Stimulated activated naive CD8-positive, alpha-beta T cell treated with anti-CD3 and anti-CD28 coated beads, Interleukin-15, Interleukin-2, amounts not matched to agents 100 ng/mL and 50 ng/mL, for 24 hours (primary cell): ENCODE results near the gene C2orf92.
A peak's percentile ranks its signal among the peaks of the same experiment; 100 is the strongest.
"Not testable (repeated sequence)": the region's sequence is repeated elsewhere in the genome, so short reads cannot be mapped to it uniquely, and the experiment has no call there.

Source experiments
- H3K27ac Mint-ChIP-seq: one replicate; pipeline ENCODE4 v1.8.0; 2021; ENCODE audit warnings: mild to moderate bottlenecking, mixed read lengths
- H3K27me3 Mint-ChIP-seq: one replicate; pipeline ENCODE4 v1.8.0; 2021; ENCODE audit warnings: mixed read lengths
- H3K36me3 Mint-ChIP-seq: one replicate; pipeline ENCODE4 v1.8.0; 2021; ENCODE audit warnings: low read depth, mixed read lengths
- H3K4me1 Mint-ChIP-seq: one replicate; pipeline ENCODE4 v1.8.0; 2021; ENCODE audit warnings: low read depth, mixed read lengths
- H3K4me3 Mint-ChIP-seq: one replicate; pipeline ENCODE4 v1.8.0; 2021; ENCODE audit warnings: mild to moderate bottlenecking, mixed read lengths
- H3K9me3 Mint-ChIP-seq: one replicate; pipeline ENCODE4 v1.8.0; 2021; ENCODE audit warnings: mixed read lengths

C2orf92 gene

GRCh38 chr2:97669448-97669847 is at the start of gene C2orf92:
Gene C2orf92 (plus strand): TSS chr2:97669713. CDS start chr2:97669789, 76 bp downstream.
- peaks cover 32% of the 10 kb centered on the region for H3K4me1 Mint-ChIP-seq
- no peaks in the 10 kb centered on the region for H3K27me3 Mint-ChIP-seq
- H3K27ac Mint-ChIP-seq = no peak within 1 kb of the TSS
- H3K4me3 Mint-ChIP-seq = no peak within 1 kb of the TSS
- no peaks in the 10 kb centered on the region for H3K9me3 Mint-ChIP-seq
- H3K36me3 Mint-ChIP-seq = peaks cover 12% of the 10 kb centered on the region

- H3K27me3 Mint-ChIP-seq, H3K4me1 Mint-ChIP-seq, H3K9me3 Mint-ChIP-seq, H3K36me3 Mint-ChIP-seq, H3K4me3 Mint-ChIP-seq: not testable (repeated sequence)
- peak overlapping the region; percentile 56 for H3K27ac Mint-ChIP-seq
Observed at GRCh38 chr2:97620492-97620891, 49.0 kb upstream of the C2orf92 start.

GRCh38 chr2:97622976-97623375 is 46.5 kb upstream of the C2orf92 start:
- not testable (repeated sequence) for H3K9me3 Mint-ChIP-seq, H3K27ac Mint-ChIP-seq, H3K36me3 Mint-ChIP-seq, H3K4me1 Mint-ChIP-seq, H3K27me3 Mint-ChIP-seq, H3K4me3 Mint-ChIP-seq

- not testable (repeated sequence) for H3K36me3 Mint-ChIP-seq, H3K4me3 Mint-ChIP-seq, H3K4me1 Mint-ChIP-seq, H3K27me3 Mint-ChIP-seq, H3K27ac Mint-ChIP-seq, H3K9me3 Mint-ChIP-seq
Observed at GRCh38 chr2:97625354-97626048, 44.0 kb upstream of the C2orf92 start.

- not testable (repeated sequence) for H3K9me3 Mint-ChIP-seq, H3K27ac Mint-ChIP-seq, H3K4me3 Mint-ChIP-seq, H3K36me3 Mint-ChIP-seq, H3K4me1 Mint-ChIP-seq
- peaks cover 11% of the 10 kb centered on the region for H3K27me3 Mint-ChIP-seq
Observed at GRCh38 chr2:97626049-97626430, 43.5 kb upstream of the C2orf92 start.

GRCh38 chr2:97644023-97644717 is 25.3 kb upstream of the C2orf92 start:
- H3K4me3 Mint-ChIP-seq = no peak overlapping the region
- no peak overlapping the region for H3K27ac Mint-ChIP-seq
- H3K36me3 Mint-ChIP-seq = peaks cover 24% of the 10 kb centered on the region
- no peaks in the 10 kb centered on the region for H3K9me3 Mint-ChIP-seq
- H3K27me3 Mint-ChIP-seq = peaks cover 7% of the 10 kb centered on the region
- peaks cover 20% of the 10 kb centered on the region for H3K4me1 Mint-ChIP-seq

GRCh38 chr2:97645112-97645694 is 24.3 kb upstream of the C2orf92 start:
- Mint-ChIP-seq H3K27me3 (no peaks in the 10 kb centered on the region), H3K9me3 (no peaks in the 10 kb centered on the region), H3K36me3 (peaks cover 33% of the 10 kb centered on the region), H3K27ac (peak overlapping the region; percentile 99), H3K4me3 (peak overlapping the region; percentile 90), H3K4me1 (peaks cover 20% of the 10 kb centered on the region)

- H3K36me3 Mint-ChIP-seq = peaks cover 41% of the 10 kb centered on the region
- H3K27ac Mint-ChIP-seq = peak within 1 kb of the TSS; percentile 99
- peak within 1 kb of the TSS; percentile 90 for H3K4me3 Mint-ChIP-seq
- no peaks in the 10 kb centered on the region for H3K27me3 Mint-ChIP-seq
- H3K4me1 Mint-ChIP-seq = peaks cover 20% of the 10 kb centered on the region
- H3K9me3 Mint-ChIP-seq = no peaks in the 10 kb centered on the region
Observed at GRCh38 chr2:97645695-97646629, 23.6 kb upstream of the C2orf92 start, which contains the start of gene COX5B. Gene COX5B (plus strand): TSS chr2:97646062. CDS start chr2:97646087, 25 bp downstream.

GRCh38 chr2:97646977-97647376 is 22.5 kb upstream of the C2orf92 start:
- Mint-ChIP-seq H3K9me3 (no peaks in the 10 kb centered on the region), H3K4me3 (peak overlapping the region; percentile 90), H3K36me3 (peaks cover 44% of the 10 kb centered on the region), H3K27ac (peak overlapping the region; percentile 90), H3K4me1 (peaks cover 20% of the 10 kb centered on the region), H3K27me3 (no peaks in the 10 kb centered on the region)

GRCh38 chr2:97651114-97651513 is 18.4 kb upstream of the C2orf92 start:
- Mint-ChIP-seq H3K36me3 (peaks cover 71% of the 10 kb centered on the region), H3K4me1 (peaks cover 26% of the 10 kb centered on the region), H3K27ac (no peak overlapping the region)

GRCh38 chr2:97653473-97653872 is 16.0 kb upstream of the C2orf92 start:
- Mint-ChIP-seq H3K27me3 (no peaks in the 10 kb centered on the region), H3K27ac (no peak overlapping the region), H3K9me3 (no peaks in the 10 kb centered on the region), H3K4me1 (peaks cover 17% of the 10 kb centered on the region), H3K36me3 (peaks cover 64% of the 10 kb centered on the region), H3K4me3 (no peak overlapping the region)

More at GRCh38 chr2:97651114-97651513, 18.4 kb upstream of the C2orf92 start:
- Mint-ChIP-seq H3K9me3 (no peaks in the 10 kb centered on the region), H3K4me3 (no peak overlapping the region), H3K27me3 (no peaks in the 10 kb centered on the region)

GRCh38 chr2:97653874-97654273 is 15.6 kb upstream of the C2orf92 start:
- no peaks in the 10 kb centered on the region for H3K9me3 Mint-ChIP-seq
- peak overlapping the region; percentile 13 for H3K27ac Mint-ChIP-seq
- H3K4me1 Mint-ChIP-seq = peaks cover 17% of the 10 kb centered on the region
- H3K27me3 Mint-ChIP-seq = no peaks in the 10 kb centered on the region
- H3K4me3 Mint-ChIP-seq = no peak overlapping the region
- H3K36me3 Mint-ChIP-seq = peaks cover 64% of the 10 kb centered on the region

GRCh38 chr2:97654309-97654708 is 15.2 kb upstream of the C2orf92 start:
- H3K4me3 Mint-ChIP-seq = no peak overlapping the region
- H3K27ac Mint-ChIP-seq = peak overlapping the region; percentile 13
- peaks cover 62% of the 10 kb centered on the region for H3K36me3 Mint-ChIP-seq
- peaks cover 17% of the 10 kb centered on the region for H3K4me1 Mint-ChIP-seq
- no peaks in the 10 kb centered on the region for H3K9me3 Mint-ChIP-seq
- H3K27me3 Mint-ChIP-seq = no peaks in the 10 kb centered on the region

- Mint-ChIP-seq H3K9me3 (no peaks in the 10 kb centered on the region), H3K27ac (peak overlapping the region; percentile 45), H3K4me1 (peaks cover 17% of the 10 kb centered on the region), H3K27me3 (no peaks in the 10 kb centered on the region), H3K4me3 (no peak overlapping the region), H3K36me3 (peaks cover 57% of the 10 kb centered on the region)
Observed at GRCh38 chr2:97654791-97655190, 14.7 kb upstream of the C2orf92 start.
